HEK293 (cell line): ENCODE data around the gene CD40.

Experiments
- CTCF ChIA-PET: fragments of 350-600 bp; formaldehyde crosslinking; extraction: SDS; loops from one replicate; lab custom pipeline; 2021; ENCODE audit warnings: antibody characterized with exemption; lab: Yijun Ruan, JAX
- POLR2A ChIA-PET: fragments of 300-600 bp; formaldehyde crosslinking; extraction: SDS; loops from one replicate; lab custom pipeline; 2020; ENCODE audit warnings: antibody characterized with exemption, inconsistent platforms; lab: Yijun Ruan, JAX
- H3K27ac ChIP-seq: fragments of 200-500 bp; sonication (Bioruptor generic); 2 replicates; pipeline ENCODE4 v1.5.1; 2014; ENCODE audit warnings: low read depth, low read length, control low read depth, inconsistent platforms; ENCODE audit errors: extremely low read depth
- H3K36me3 ChIP-seq, 2 experiments: fragments of 200-500 bp in 1 of 2; sonication (Bioruptor generic) in 1 of 2; 1 replicate in 1 of 2; 2 replicates in 1 of 2; pipeline ENCODE4 v1.5.1; 2014 to 2017; ENCODE audit warnings: inconsistent platforms in 2 of 2, low read length in 2 of 2; ENCODE audit not compliant: control insufficient read depth in 2 of 2, insufficient read depth in 1 of 2
- H3K4me1 ChIP-seq: fragments of 200-500 bp; sonication (Bioruptor generic); 2 replicates; pipeline ENCODE4 v1.5.1; 2014; ENCODE audit warnings: mild to moderate bottlenecking, low read length, inconsistent platforms; ENCODE audit not compliant: control insufficient read depth, insufficient read depth
- H3K4me3 ChIP-seq: 2 replicates; pipeline ENCODE4 v1.5.1; 2011; ENCODE audit warnings: low read depth, mild to moderate bottlenecking, control low read depth, low read length, moderate library complexity
- H3K9me3 ChIP-seq: fragments of 200-500 bp; sonication (Bioruptor generic); 2 replicates; pipeline ENCODE4 v1.5.1; 2014; ENCODE audit warnings: low read depth, low read length, inconsistent platforms; ENCODE audit not compliant: control insufficient read depth, insufficient read depth
- OVOL3 ChIP-seq: fragments of 450-650 bp; formaldehyde crosslinking; IDR thresholded peaks from 2 replicates; pipeline ENCODE4 v1.5.1; 2016; ENCODE audit warnings: missing biosample characterization, missing genetic modification characterization
- RBAK ChIP-seq: fragments of 450-650 bp; formaldehyde crosslinking; IDR thresholded peaks from 2 replicates; pipeline ENCODE4 v1.5.1; 2016; ENCODE audit warnings: missing biosample characterization, missing genetic modification characterization
- SCRT2 ChIP-seq: fragments of 450-650 bp; formaldehyde crosslinking; IDR thresholded peaks from 2 replicates; pipeline ENCODE4 v1.5.1; 2016; ENCODE audit warnings: missing biosample characterization, missing genetic modification characterization
- SP7 ChIP-seq: fragments of 450-650 bp; formaldehyde crosslinking; IDR thresholded peaks from 2 replicates; pipeline ENCODE4 v1.5.1; 2016; ENCODE audit warnings: missing biosample characterization, missing genetic modification characterization
- WT1 ChIP-seq: fragments of 450-650 bp; formaldehyde crosslinking; IDR thresholded peaks from 2 replicates; pipeline ENCODE4 v1.5.1; 2016; ENCODE audit warnings: missing biosample characterization, missing genetic modification characterization
- ZBTB1 ChIP-seq: fragments of 450-650 bp; formaldehyde crosslinking; IDR thresholded peaks from 2 replicates; pipeline ENCODE4 v1.5.1; 2016; ENCODE audit warnings: missing biosample characterization, missing genetic modification characterization
- ZBTB21 ChIP-seq: fragments of 450-650 bp; formaldehyde crosslinking; IDR thresholded peaks from 2 replicates; pipeline ENCODE4 v1.5.1; 2017; ENCODE audit warnings: missing biosample characterization, missing genetic modification characterization
- ZFP41 ChIP-seq: fragments of 450-650 bp; formaldehyde crosslinking; IDR thresholded peaks from 2 replicates; pipeline ENCODE4 v1.5.1; 2016; ENCODE audit warnings: missing biosample characterization, missing genetic modification characterization, borderline replicate concordance
- ZNF175 ChIP-seq: fragments of 450-650 bp; formaldehyde crosslinking; IDR thresholded peaks from 2 replicates; pipeline ENCODE4 v1.5.1; 2016; ENCODE audit warnings: missing biosample characterization, missing genetic modification characterization
- ZNF366 ChIP-seq: fragments of 450-650 bp; formaldehyde crosslinking; conservative IDR thresholded peaks from 2 replicates; pipeline ENCODE4 v1.5.1; 2016; ENCODE audit warnings: missing biosample characterization, missing genetic modification characterization
- ZNF473 ChIP-seq: fragments of 450-650 bp; formaldehyde crosslinking; IDR thresholded peaks from 2 replicates; pipeline ENCODE4 v1.5.1; 2017; ENCODE audit warnings: missing biosample characterization, missing genetic modification characterization
- ZNF621 ChIP-seq: fragments of 450-650 bp; formaldehyde crosslinking; IDR thresholded peaks from 2 replicates; pipeline ENCODE4 v1.5.1; 2017; ENCODE audit warnings: missing biosample characterization, missing genetic modification characterization
- ZNF747 ChIP-seq: fragments of 450-650 bp; formaldehyde crosslinking; IDR thresholded peaks from 2 replicates; pipeline ENCODE4 v1.5.1; 2016; ENCODE audit warnings: missing biosample characterization, missing genetic modification characterization
- ZXDB ChIP-seq: fragments of 450-650 bp; formaldehyde crosslinking; IDR thresholded peaks from 2 replicates; pipeline ENCODE4 v1.5.1; 2016; ENCODE audit warnings: missing biosample characterization, missing genetic modification characterization
- TF ChIP-seq, protein P1 (sequence below): fragments of 450-650 bp; formaldehyde crosslinking; IDR thresholded peaks from 2 replicates; pipeline ENCODE4 v1.5.1; 2016; ENCODE audit warnings: missing biosample characterization, missing genetic modification characterization
- TF ChIP-seq, protein P2 (sequence below): fragments of 450-650 bp; formaldehyde crosslinking; IDR thresholded peaks from 2 replicates; pipeline ENCODE4 v1.5.1; 2017; ENCODE audit warnings: missing biosample characterization, missing genetic modification characterization
- TF ChIP-seq, protein P3 (sequence below): fragments of 450-650 bp; formaldehyde crosslinking; IDR thresholded peaks from 2 replicates; pipeline ENCODE4 v1.5.0; 2017; ENCODE audit warnings: missing biosample characterization, missing genetic modification characterization, borderline replicate concordance
- TF ChIP-seq, protein P4 (sequence below): fragments of 450-650 bp; formaldehyde crosslinking; conservative IDR thresholded peaks from 2 replicates; pipeline ENCODE4 v1.5.1; 2016; ENCODE audit warnings: low read depth, missing biosample characterization, missing genetic modification characterization
- TF ChIP-seq, protein P5 (sequence below): fragments of 450-650 bp; formaldehyde crosslinking; IDR thresholded peaks from 2 replicates; pipeline ENCODE4 v1.5.1; 2016; ENCODE audit warnings: missing biosample characterization, missing genetic modification characterization
- TF ChIP-seq, protein P6 (sequence below): fragments of 450-650 bp; formaldehyde crosslinking; IDR thresholded peaks from 2 replicates; pipeline ENCODE4 v1.5.1; 2016; ENCODE audit warnings: missing biosample characterization, missing genetic modification characterization, low read depth

Gene CD40

DNA sequence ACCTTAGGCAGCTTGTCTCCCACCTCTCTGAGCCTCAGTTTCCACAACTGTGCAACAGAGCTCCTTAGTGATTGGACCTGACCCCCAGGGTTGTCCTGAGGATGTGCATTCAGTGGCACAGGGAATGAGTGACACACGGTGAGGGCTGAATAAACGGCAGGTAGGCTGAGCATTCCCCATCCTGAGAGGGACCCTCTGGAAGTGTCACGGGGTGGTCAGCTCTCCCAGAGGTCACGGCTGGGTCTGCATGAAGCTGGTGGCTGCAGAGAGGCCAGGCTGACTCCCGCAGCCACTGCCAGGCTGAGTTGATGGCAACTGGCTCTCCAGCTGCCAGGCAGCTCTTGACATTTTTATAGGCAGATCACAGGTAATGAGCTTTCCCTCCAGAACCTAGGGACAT is 42.5 kb downstream of the CD40 start:
- Histone ChIP-seq H3K9me3 (no peaks in the 10 kb centered on the region), H3K4me1 (no peaks in the 10 kb centered on the region), H3K4me3 (no peak overlapping the region), H3K36me3 (no peaks in the 10 kb centered on the region), H3K27ac (no peak overlapping the region)
- POLR2A ChIA-PET: no interaction called here
- CTCF ChIA-PET: interaction anchor here (1.5 kb wide), 1 partner anchor 9 kb away, joined by 4 read pairs; no protein-coding TSS in a partner anchor
- TF ChIP-seq ZNF747 (tag by site-specific recombination) (no peak), RBAK (no peak)
- TF ChIP-seq, protein P1, sequence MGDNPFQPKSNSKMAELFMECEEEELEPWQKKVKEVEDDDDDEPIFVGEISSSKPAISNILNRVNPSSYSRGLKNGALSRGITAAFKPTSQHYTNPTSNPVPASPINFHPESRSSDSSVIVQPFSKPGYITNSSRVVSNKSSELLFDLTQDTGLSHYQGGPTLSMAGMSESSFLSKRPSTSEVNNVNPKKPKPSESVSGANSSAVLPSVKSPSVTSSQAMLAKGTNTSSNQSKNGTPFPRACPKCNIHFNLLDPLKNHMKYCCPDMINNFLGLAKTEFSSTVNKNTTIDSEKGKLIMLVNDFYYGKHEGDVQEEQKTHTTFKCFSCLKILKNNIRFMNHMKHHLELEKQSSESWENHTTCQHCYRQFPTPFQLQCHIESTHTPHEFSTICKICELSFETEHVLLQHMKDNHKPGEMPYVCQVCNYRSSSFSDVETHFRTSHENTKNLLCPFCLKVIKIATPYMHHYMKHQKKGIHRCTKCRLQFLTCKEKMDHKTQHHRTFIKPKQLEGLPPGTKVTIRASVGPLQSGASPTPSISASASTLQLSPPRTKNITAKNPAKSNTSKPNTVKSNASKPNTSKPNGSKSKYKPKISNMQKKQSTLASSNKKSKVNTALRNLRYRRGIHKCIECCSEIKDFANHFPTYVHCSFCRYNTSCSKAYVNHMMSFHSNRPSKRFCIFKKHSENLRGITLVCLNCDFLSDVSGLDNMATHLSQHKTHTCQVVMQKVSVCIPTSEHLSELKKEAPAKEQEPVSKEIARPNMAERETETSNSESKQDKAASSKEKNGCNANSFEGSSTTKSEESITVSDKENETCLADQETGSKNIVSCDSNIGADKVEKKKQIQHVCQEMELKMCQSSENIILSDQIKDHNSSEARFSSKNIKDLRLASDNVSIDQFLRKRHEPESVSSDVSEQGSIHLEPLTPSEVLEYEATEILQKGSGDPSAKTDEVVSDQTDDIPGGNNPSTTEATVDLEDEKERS (tag by site-specific recombination): no peak

DNA sequence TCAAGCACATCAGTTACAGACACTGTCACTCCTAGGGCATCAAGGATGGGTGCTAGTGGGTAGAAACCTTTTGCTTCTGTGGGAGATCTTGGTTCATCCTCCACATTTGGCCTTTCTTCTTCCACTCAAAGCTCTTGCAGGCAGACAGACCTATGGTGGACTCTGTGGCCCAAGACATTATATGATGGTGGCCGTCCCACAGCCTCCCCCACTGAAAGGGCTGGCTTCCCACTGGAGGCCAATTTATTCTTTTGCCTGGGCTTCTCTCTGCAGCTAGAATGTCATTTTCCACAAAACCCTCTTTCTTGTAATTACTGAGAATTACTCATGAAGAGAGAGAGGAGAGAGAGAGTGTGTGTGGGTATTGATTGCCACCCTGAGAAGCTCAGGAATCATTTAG is 43.8 kb downstream of the CD40 start:
- Histone ChIP-seq H3K36me3 (no peaks in the 10 kb centered on the region), H3K27ac (no peak overlapping the region), H3K9me3 (no peaks in the 10 kb centered on the region), H3K4me3 (no peak overlapping the region), H3K4me1 (no peaks in the 10 kb centered on the region)
- CTCF ChIA-PET: interaction anchor here (0.6 to 2.0 kb wide), 3 partner anchors 10 to 34 kb away, joined by 3 to 21 read pairs (median 7); no protein-coding TSS in a partner anchor
- POLR2A ChIA-PET: no interaction called here
- TF ChIP-seq, protein P2, sequence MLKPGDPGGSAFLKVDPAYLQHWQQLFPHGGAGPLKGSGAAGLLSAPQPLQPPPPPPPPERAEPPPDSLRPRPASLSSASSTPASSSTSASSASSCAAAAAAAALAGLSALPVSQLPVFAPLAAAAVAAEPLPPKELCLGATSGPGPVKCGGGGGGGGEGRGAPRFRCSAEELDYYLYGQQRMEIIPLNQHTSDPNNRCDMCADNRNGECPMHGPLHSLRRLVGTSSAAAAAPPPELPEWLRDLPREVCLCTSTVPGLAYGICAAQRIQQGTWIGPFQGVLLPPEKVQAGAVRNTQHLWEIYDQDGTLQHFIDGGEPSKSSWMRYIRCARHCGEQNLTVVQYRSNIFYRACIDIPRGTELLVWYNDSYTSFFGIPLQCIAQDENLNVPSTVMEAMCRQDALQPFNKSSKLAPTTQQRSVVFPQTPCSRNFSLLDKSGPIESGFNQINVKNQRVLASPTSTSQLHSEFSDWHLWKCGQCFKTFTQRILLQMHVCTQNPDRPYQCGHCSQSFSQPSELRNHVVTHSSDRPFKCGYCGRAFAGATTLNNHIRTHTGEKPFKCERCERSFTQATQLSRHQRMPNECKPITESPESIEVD (tag by site-specific recombination): no peak
- no peak for TF ChIP-seq ZBTB1 (tag by site-specific recombination)
- TF ChIP-seq, protein P3, sequence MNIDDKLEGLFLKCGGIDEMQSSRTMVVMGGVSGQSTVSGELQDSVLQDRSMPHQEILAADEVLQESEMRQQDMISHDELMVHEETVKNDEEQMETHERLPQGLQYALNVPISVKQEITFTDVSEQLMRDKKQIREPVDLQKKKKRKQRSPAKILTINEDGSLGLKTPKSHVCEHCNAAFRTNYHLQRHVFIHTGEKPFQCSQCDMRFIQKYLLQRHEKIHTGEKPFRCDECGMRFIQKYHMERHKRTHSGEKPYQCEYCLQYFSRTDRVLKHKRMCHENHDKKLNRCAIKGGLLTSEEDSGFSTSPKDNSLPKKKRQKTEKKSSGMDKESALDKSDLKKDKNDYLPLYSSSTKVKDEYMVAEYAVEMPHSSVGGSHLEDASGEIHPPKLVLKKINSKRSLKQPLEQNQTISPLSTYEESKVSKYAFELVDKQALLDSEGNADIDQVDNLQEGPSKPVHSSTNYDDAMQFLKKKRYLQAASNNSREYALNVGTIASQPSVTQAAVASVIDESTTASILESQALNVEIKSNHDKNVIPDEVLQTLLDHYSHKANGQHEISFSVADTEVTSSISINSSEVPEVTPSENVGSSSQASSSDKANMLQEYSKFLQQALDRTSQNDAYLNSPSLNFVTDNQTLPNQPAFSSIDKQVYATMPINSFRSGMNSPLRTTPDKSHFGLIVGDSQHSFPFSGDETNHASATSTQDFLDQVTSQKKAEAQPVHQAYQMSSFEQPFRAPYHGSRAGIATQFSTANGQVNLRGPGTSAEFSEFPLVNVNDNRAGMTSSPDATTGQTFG (tag by site-specific recombination): no peak
- no peak for TF ChIP-seq ZNF621 (tag by site-specific recombination)
- no peak for TF ChIP-seq ZXDB (tag by site-specific recombination)
- TF ChIP-seq SP7 (tag by site-specific recombination): no peak
- TF ChIP-seq, protein P4, sequence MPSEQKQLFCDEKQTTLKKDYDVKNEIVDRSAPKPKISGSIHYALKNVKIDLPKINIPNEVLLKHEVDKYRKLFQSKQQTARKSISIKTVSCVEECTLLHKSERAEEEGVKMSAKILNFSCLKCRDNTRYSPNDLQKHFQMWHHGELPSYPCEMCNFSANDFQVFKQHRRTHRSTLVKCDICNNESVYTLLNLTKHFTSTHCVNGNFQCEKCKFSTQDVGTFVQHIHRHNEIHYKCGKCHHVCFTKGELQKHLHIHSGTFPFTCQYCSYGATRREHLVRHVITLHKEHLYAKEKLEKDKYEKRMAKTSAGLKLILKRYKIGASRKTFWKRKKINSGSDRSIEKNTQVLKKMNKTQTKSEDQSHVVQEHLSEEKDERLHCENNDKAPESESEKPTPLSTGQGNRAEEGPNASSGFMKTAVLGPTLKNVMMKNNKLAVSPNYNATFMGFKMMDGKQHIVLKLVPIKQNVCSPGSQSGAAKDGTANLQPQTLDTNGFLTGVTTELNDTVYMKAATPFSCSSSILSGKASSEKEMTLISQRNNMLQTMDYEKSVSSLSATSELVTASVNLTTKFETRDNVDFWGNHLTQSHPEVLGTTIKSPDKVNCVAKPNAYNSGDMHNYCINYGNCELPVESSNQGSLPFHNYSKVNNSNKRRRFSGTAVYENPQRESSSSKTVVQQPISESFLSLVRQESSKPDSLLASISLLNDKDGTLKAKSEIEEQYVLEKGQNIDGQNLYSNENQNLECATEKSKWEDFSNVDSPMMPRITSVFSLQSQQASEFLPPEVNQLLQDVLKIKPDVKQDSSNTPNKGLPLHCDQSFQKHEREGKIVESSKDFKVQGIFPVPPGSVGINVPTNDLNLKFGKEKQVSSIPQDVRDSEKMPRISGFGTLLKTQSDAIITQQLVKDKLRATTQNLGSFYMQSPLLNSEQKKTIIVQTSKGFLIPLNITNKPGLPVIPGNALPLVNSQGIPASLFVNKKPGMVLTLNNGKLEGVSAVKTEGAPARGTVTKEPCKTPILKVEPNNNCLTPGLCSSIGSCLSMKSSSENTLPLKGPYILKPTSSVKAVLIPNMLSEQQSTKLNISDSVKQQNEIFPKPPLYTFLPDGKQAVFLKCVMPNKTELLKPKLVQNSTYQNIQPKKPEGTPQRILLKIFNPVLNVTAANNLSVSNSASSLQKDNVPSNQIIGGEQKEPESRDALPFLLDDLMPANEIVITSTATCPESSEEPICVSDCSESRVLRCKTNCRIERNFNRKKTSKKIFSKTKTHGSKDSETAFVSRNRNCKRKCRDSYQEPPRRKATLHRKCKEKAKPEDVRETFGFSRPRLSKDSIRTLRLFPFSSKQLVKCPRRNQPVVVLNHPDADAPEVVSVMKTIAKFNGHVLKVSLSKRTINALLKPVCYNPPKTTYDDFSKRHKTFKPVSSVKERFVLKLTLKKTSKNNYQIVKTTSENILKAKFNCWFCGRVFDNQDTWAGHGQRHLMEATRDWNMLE (tag by site-specific recombination): no peak
- no peak for TF ChIP-seq ZNF473 (tag by site-specific recombination)
- no peak for TF ChIP-seq ZBTB21 (tag by site-specific recombination)
- TF ChIP-seq ZNF366 (tag by site-specific recombination): no peak
- TF ChIP-seq, protein P5, sequence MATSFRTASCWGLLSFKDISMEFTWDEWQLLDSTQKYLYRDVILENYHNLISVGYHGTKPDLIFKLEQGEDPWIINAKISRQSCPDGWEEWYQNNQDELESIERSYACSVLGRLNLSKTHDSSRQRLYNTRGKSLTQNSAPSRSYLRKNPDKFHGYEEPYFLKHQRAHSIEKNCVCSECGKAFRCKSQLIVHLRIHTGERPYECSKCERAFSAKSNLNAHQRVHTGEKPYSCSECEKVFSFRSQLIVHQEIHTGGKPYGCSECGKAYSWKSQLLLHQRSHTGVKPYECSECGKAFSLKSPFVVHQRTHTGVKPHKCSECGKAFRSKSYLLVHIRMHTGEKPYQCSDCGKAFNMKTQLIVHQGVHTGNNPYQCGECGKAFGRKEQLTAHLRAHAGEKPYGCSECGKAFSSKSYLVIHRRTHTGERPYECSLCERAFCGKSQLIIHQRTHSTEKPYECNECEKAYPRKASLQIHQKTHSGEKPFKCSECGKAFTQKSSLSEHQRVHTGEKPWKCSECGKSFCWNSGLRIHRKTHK: no peak
- TF ChIP-seq OVOL3 (tag by site-specific recombination): no peak
- no peak for TF ChIP-seq SCRT2 (tag by site-specific recombination)
- no peak for TF ChIP-seq ZNF175
- TF ChIP-seq, protein P6, sequence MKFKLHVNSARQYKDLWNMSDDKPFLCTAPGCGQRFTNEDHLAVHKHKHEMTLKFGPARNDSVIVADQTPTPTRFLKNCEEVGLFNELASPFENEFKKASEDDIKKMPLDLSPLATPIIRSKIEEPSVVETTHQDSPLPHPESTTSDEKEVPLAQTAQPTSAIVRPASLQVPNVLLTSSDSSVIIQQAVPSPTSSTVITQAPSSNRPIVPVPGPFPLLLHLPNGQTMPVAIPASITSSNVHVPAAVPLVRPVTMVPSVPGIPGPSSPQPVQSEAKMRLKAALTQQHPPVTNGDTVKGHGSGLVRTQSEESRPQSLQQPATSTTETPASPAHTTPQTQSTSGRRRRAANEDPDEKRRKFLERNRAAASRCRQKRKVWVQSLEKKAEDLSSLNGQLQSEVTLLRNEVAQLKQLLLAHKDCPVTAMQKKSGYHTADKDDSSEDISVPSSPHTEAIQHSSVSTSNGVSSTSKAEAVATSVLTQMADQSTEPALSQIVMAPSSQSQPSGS (tag by site-specific recombination): no peak
- TF ChIP-seq WT1: no peak
- TF ChIP-seq ZFP41 (tag by site-specific recombination): no peak
